H1 (cell line): Measurements from ENCODE around the gene PEAK1. TPM values are rescaled to one million over a fixed set of nuclear protein-coding genes. Genes with fewer than 3 reads are reported as not detected.

ENCODE experiments used
- CTCF ChIA-PET: fragments of 300-600 bp; sonication (Branson Sonifier 250); formaldehyde crosslinking; loops from one replicate; lab custom pipeline; 2021; ENCODE audit not compliant: partially characterized antibody; lab: Charles Lee
- POLR2A ChIA-PET: fragments of 300-600 bp; sonication (Branson Sonifier 250); formaldehyde crosslinking; loops from one replicate; lab custom pipeline; 2021; ENCODE audit warnings: inconsistent platforms; ENCODE audit not compliant: partially characterized antibody; lab: Charles Lee
- DNase-seq, 2 experiments: peaks; one replicate each; pipeline versions ENCODE4 v3.0.0 to v3.0.0-alpha.2; 2010 to 2022; ENCODE audit warnings: low spot score in 2 of 2, low read depth in 1 of 2, mixed read lengths in 1 of 2
- FAIRE-seq: peaks from 2 replicates; lab custom pipeline; 2011; peaks lifted over from hg19 to GRCh38; lab: Jason Lieb, UNC
- H2AFZ ChIP-seq: 2 replicates; pipeline ENCODE4 v1.8.1; 2012; ENCODE audit warnings: low read length, inconsistent platforms
- H2AK5ac ChIP-seq: 2 replicates; pipeline ENCODE4 v1.6.1; 2013; ENCODE audit warnings: low read depth, low read length
- H2BK120ac ChIP-seq: replicated peaks from 2 replicates; pipeline ENCODE3; 2013; ENCODE audit warnings: low read depth, low read length, inconsistent platforms
- H2BK12ac ChIP-seq: 2 replicates; pipeline ENCODE4 v1.6.1; 2013; ENCODE audit warnings: low read depth, low read length
- H2BK15ac ChIP-seq: 2 replicates; pipeline ENCODE4 v1.6.1; 2013; ENCODE audit warnings: low read length
- H2BK20ac ChIP-seq: 2 replicates; pipeline ENCODE4 v1.6.1; 2013; ENCODE audit warnings: low read length
- H2BK5ac ChIP-seq: 2 replicates; pipeline ENCODE4 v1.6.1; 2013; ENCODE audit warnings: low read depth, low read length
- H3K14ac ChIP-seq: 2 replicates; pipeline ENCODE4 v1.6.1; 2013; ENCODE audit warnings: inconsistent platforms; ENCODE audit not compliant: insufficient read length
- H3K18ac ChIP-seq: 2 replicates; pipeline ENCODE4 v1.6.1; 2013; ENCODE audit warnings: low read length; ENCODE audit errors: extremely low read depth
- H3K23ac ChIP-seq: 2 replicates; pipeline ENCODE4 v1.6.1; 2013; ENCODE audit warnings: inconsistent platforms; ENCODE audit not compliant: insufficient read length
- H3K23me2 ChIP-seq: 2 replicates; pipeline ENCODE4 v1.6.1; 2013; ENCODE audit warnings: low read depth, low read length
- H3K27ac ChIP-seq: 2 replicates; pipeline ENCODE4 v1.6.1; 2011; ENCODE audit warnings: low read depth, low read length, inconsistent platforms
- H3K27me3 ChIP-seq, 4 experiments: replicated peaks in 1 of 4; 1 replicate in 1 of 4; 2 replicates in 3 of 4; pipeline versions ENCODE4 v1.6.1 to v1.8.1; 2011 to 2013; ENCODE audit warnings: low read length in 3 of 4, mild to moderate bottlenecking in 3 of 4, inconsistent platforms in 2 of 4, mixed read lengths in 2 of 4, moderate library complexity in 1 of 4; ENCODE audit not compliant: control insufficient read depth in 3 of 4, insufficient read depth in 3 of 4; ENCODE audit errors: extremely low read depth in 1 of 4
- H3K36me3 ChIP-seq, 4 experiments: 2 replicates each; pipeline versions ENCODE4 v1.6.1 to v1.8.1; 2011 to 2013; ENCODE audit warnings: mild to moderate bottlenecking in 4 of 4, low read length in 3 of 4, moderate library complexity in 2 of 4, control low read depth in 1 of 4, inconsistent platforms in 1 of 4; ENCODE audit not compliant: insufficient read depth in 4 of 4, control insufficient read depth in 2 of 4
- H3K4ac ChIP-seq: replicated peaks from 2 replicates; pipeline ENCODE3; 2013; ENCODE audit warnings: low read length, low read depth, mixed read lengths, inconsistent platforms; ENCODE audit not compliant: insufficient read length
- H3K4me1 ChIP-seq, 4 experiments: replicated peaks in 1 of 4; 1 replicate in 1 of 4; 2 replicates in 3 of 4; pipeline versions ENCODE4 v1.6.1 to v1.8.1; 2011 to 2013; ENCODE audit warnings: low read length in 3 of 4, inconsistent platforms in 2 of 4, mixed read lengths in 1 of 4; ENCODE audit not compliant: insufficient read depth in 4 of 4, control insufficient read depth in 3 of 4
- H3K4me2 ChIP-seq, 2 experiments: 2 replicates each; pipeline versions ENCODE4 v1.6.1 to v1.8.1; 2011 to 2013; ENCODE audit warnings: low read depth in 2 of 2, low read length in 2 of 2, control low read depth in 1 of 2, inconsistent platforms in 1 of 2, mild to moderate bottlenecking in 1 of 2; ENCODE audit not compliant: insufficient read depth in 1 of 2
- H3K4me3 ChIP-seq, 4 experiments: fragments of 200-600, 300-600 bp in 1 of 4; sonication (generic), shearing (Covaris generic), sonication (Bioruptor Twin) in 1 of 4; 2 replicates each; pipeline versions ENCODE4 v1.5.1 to v1.8.1; 2011 to 2016; ENCODE audit warnings: low read length in 4 of 4, low read depth in 3 of 4, control low read depth in 2 of 4, inconsistent platforms in 2 of 4, mild to moderate bottlenecking in 2 of 4, mixed read lengths in 1 of 4, moderate library complexity in 1 of 4; ENCODE audit not compliant: insufficient read depth in 2 of 4; ENCODE audit errors: extremely low read depth in 1 of 4
- H3K56ac ChIP-seq: replicated peaks from 2 replicates; pipeline ENCODE3; 2013; ENCODE audit warnings: low read depth, mild to moderate bottlenecking, mixed read lengths, low read length, inconsistent platforms; ENCODE audit not compliant: insufficient read length
- H3K79me1 ChIP-seq: 2 replicates; pipeline ENCODE4 v1.6.1; 2013; ENCODE audit warnings: low read depth, low read length, control low read depth
- H3K79me2 ChIP-seq, 2 experiments: 2 replicates each; pipeline versions ENCODE4 v1.6.1 to v1.8.1; 2012 to 2013; ENCODE audit warnings: low read length in 2 of 2, mild to moderate bottlenecking in 2 of 2, inconsistent platforms in 1 of 2; ENCODE audit not compliant: insufficient read depth in 2 of 2, control insufficient read depth in 1 of 2
- H3K9ac ChIP-seq, 4 experiments: replicated peaks in 1 of 4; 1 replicate in 1 of 4; 2 replicates in 3 of 4; pipeline versions ENCODE4 v1.6.1 to v1.8.1; 2011 to 2013; ENCODE audit warnings: low read depth in 3 of 4, low read length in 3 of 4, control low read depth in 2 of 4, mild to moderate bottlenecking in 2 of 4, moderate library complexity in 2 of 4, inconsistent platforms in 1 of 4; ENCODE audit errors: extremely low read depth in 1 of 4
- H3K9me3 ChIP-seq, 2 experiments: 2 replicates each; pipeline versions ENCODE4 v1.6.1 to v1.8.1; 2012 to 2013; ENCODE audit warnings: mild to moderate bottlenecking in 2 of 2, moderate library complexity in 2 of 2, control low read depth in 1 of 2, inconsistent platforms in 1 of 2, low read depth in 1 of 2, low read length in 1 of 2, mixed read lengths in 1 of 2; ENCODE audit not compliant: insufficient read depth in 2 of 2
- H4K20me1 ChIP-seq, 2 experiments: replicated peaks in 1 of 2; 2 replicates each; pipeline versions ENCODE3 to v1.8.1; 2011 to 2013; ENCODE audit warnings: inconsistent platforms in 2 of 2, low read length in 2 of 2, mild to moderate bottlenecking in 1 of 2; ENCODE audit not compliant: insufficient read depth in 2 of 2, control insufficient read depth in 1 of 2
- H4K5ac ChIP-seq: 2 replicates; pipeline ENCODE4 v1.6.1; 2013; ENCODE audit warnings: low read length, low read depth, mixed read lengths, inconsistent platforms; ENCODE audit not compliant: insufficient read length
- H4K8ac ChIP-seq: 2 replicates; pipeline ENCODE4 v1.8.0; 2013; ENCODE audit warnings: mild to moderate bottlenecking, moderate library complexity, low read length, inconsistent platforms; ENCODE audit not compliant: insufficient read depth; ENCODE audit errors: extremely low read depth
- H4K91ac ChIP-seq: replicated peaks from 2 replicates; pipeline ENCODE3; 2013; ENCODE audit warnings: low read length, mixed read lengths, inconsistent platforms; ENCODE audit not compliant: insufficient read length
- CHD1 ChIP-seq: IDR thresholded peaks from 2 replicates; pipeline ENCODE4 v1.6.1; 2012; ENCODE audit warnings: low read depth, low read length, improper control_type of control experiment
- KDM1A ChIP-seq: fragments of 200-600, 300-600 bp; sonication (generic); IDR thresholded peaks from 2 replicates; pipeline ENCODE4 v1.7.1; 2016; ENCODE audit warnings: mild to moderate bottlenecking, low read length, borderline replicate concordance
- SP1 ChIP-seq: IDR thresholded peaks from 2 replicates; pipeline ENCODE4 v1.6.1; 2011; ENCODE audit warnings: low read depth, low read length
- WGBS, 2 experiments: shearing (Covaris generic) in 1 of 2; methylation state at CpG; one replicate each; pipeline versions ENCODE4 v1.1.6 to v1.1.7; 2013 to 2015; ENCODE audit warnings: low lambda C conversion rate in 2 of 2, mixed read lengths in 2 of 2, inconsistent platforms in 1 of 2, low coverage in 1 of 2, missing lambda C conversion rate in 1 of 2; ENCODE audit not compliant: insufficient replicate concordance in 2 of 2, insufficient coverage in 1 of 2, insufficient read length in 1 of 2; ENCODE audit errors: extremely low coverage in 1 of 2, missing lambda C conversion rate in 1 of 2; 5-methylcytosine and 5-hydroxymethylcytosine counted together
- polyA plus RNA-seq, 7 experiments: library from polyadenylated mRNA; depleted of rRNA in 3 of 7; stranded (reverse) in 5 of 7; unstranded in 2 of 7; fragments of >200 nt in 5 of 7; fragments of 200-250 nt in 2 of 7; gene quantifications; 1 replicate in 5 of 7; 2 replicates in 1 of 7; 4 replicates in 1 of 7; pipeline versions ENCODE4 v1.2.1 to v1.2.3, GENCODE V29; 2011 to 2013; ENCODE audit warnings: missing spikeins in 2 of 7, mixed read lengths in 2 of 7
- total RNA-seq: library from RNA; stranded (reverse); fragmentation: NEBNext Ultra II Directional; extraction: Animal tissue kit (Norgen Biotek cat#: 25700); gene quantifications from 2 replicates; pipeline ENCODE4 v1.2.1, GENCODE V29; 2021

Gene PEAK1
- total and polyA plus RNA-seq, 2 of the 8 experiments (the other 6 are each of a cell fraction or from before 2014, with no cell fraction given): 8.8 to 44.8 TPM

DNA sequence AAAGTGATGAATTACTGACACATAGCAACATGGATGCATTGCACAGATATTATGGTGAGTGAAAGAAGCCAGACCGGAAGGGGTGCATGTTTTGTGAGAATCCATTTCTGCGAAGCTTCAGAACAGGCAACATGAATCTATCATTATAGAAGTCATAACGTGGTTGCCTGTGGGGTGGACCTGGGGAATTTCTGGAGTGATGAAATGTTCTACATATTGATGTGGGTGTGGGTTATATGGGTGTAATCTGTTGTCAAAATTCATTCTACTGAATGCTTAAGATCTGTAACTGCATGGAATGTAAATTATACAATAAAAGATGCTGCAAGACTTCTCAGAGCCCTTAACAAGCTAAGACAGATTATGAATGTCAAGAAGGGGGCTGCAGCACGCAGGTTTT is 323.8 kb downstream of the PEAK1 start:
- no peak overlapping the region for H2BK5ac ChIP-seq
- DNase-seq: no peak
- H3K14ac ChIP-seq: no peak overlapping the region
- no peak overlapping the region for H2BK15ac ChIP-seq
- no peak for FAIRE-seq
- H4K5ac ChIP-seq: no peak overlapping the region
- H3K23me2 ChIP-seq: no peaks in the 10 kb centered on the region
- H4K91ac ChIP-seq: no peak overlapping the region
- no peak overlapping the region for H3K27ac ChIP-seq
- no peak overlapping the region for H3K18ac ChIP-seq
- H2BK20ac ChIP-seq: no peak overlapping the region
- ChIA-PET CTCF (interaction anchor here (0.9 to 10.8 kb wide), 8 partner anchors 9 to 448 kb away, joined by 3 to 101 read pairs (median 5); no protein-coding TSS in a partner anchor), POLR2A (no interaction called here)
- no peak overlapping the region for H3K9ac ChIP-seq
- no peaks in the 10 kb centered on the region for H3K9me3 ChIP-seq
- H2AK5ac ChIP-seq: no peak overlapping the region
- H3K27me3 ChIP-seq: no peaks in the 10 kb centered on the region
- no peaks in the 10 kb centered on the region for H3K79me2 ChIP-seq
- H3K4ac ChIP-seq: no peak overlapping the region
- H3K36me3 ChIP-seq: no peaks in the 10 kb centered on the region
- no peak overlapping the region for H3K4me2 ChIP-seq
- no peaks in the 10 kb centered on the region for H4K20me1 ChIP-seq
- 81% methylated on average over 4 of the region's 4 CpGs; no CpG with 5 or more reads in 1 of the 2 experiments for WGBS, 2 experiments
- H3K4me1 ChIP-seq: 0 out of 7 replicates have a peak, but pooled peaks cover 0 to 3% (median 0%) of the 10 kb centered on the region in 4 experiments
- H3K23ac ChIP-seq: no peak overlapping the region
- H2BK120ac ChIP-seq: no peak overlapping the region
- no peak overlapping the region for H4K8ac ChIP-seq
- H2BK12ac ChIP-seq: no peak overlapping the region
- no peak overlapping the region for H2AFZ ChIP-seq
- H3K4me3 ChIP-seq: no peak overlapping the region
- H3K79me1 ChIP-seq: no peaks in the 10 kb centered on the region
- H3K56ac ChIP-seq: no peak overlapping the region
- TF ChIP-seq SP1 (no peak), KDM1A (no peak), CHD1 (no peak)
